HG03060 (cell line): Measurements from ENCODE around the gene CIDEC.

Experiments
- ATAC-seq: cut with Tn5 transposase; IDR thresholded peaks from one replicate; pipeline ENCODE4 v1.9.1; 2021; ENCODE audit warnings: low read depth, moderate number of reproducible peaks; ENCODE audit not compliant: unreplicated experiment

Gene CIDEC

GRCh38 chr3:9879830-9880549, at the start of gene CIDEC:
Gene CIDEC (minus strand): TSS chr3:9880253. CDS start chr3:9878486, 1,767 bp downstream.
- ATAC-seq = no peak

- ATAC-seq = no peak
Observed at GRCh38 chr3:9928158-9928557, 48.1 kb upstream of the CIDEC start.

GRCh38 chr3:9918261-9919038, 38.4 kb upstream of the CIDEC start:
- no peak for ATAC-seq

- ATAC-seq = no peak
Observed at GRCh38 chr3:9917820-9918219, 37.8 kb upstream of the CIDEC start.

- no peak for ATAC-seq
Observed at GRCh38 chr3:9916734-9917680, 37.0 kb upstream of the CIDEC start, which contains the start of gene IL17RC. Gene IL17RC (plus strand): TSS chr3:9917098. CDS start chr3:9917316, 218 bp downstream.

- no peak for ATAC-seq
Observed at GRCh38 chr3:9916346-9916733, 36.3 kb upstream of the CIDEC start.

GRCh38 chr3:9915254-9916141, 35.4 kb upstream of the CIDEC start:
- ATAC-seq = no peak

GRCh38 chr3:9914559-9915253, 34.7 kb upstream of the CIDEC start:
- no peak for ATAC-seq

- no peak for ATAC-seq
Observed at GRCh38 chr3:9914011-9914410, 34.0 kb upstream of the CIDEC start.

- ATAC-seq = no peak
Observed at GRCh38 chr3:9913601-9914000, 33.5 kb upstream of the CIDEC start.

- ATAC-seq = no peak
Observed at GRCh38 chr3:9912294-9912935, 32.4 kb upstream of the CIDEC start.

- no peak for ATAC-seq
Observed at GRCh38 chr3:9911863-9912262, 31.8 kb upstream of the CIDEC start.

GRCh38 chr3:9909221-9910013, 29.4 kb upstream of the CIDEC start:
- no peak for ATAC-seq

- no peak for ATAC-seq
Observed at GRCh38 chr3:9908286-9908685, 28.2 kb upstream of the CIDEC start.

- ATAC-seq = no peak
Observed at GRCh38 chr3:9906480-9906879, 26.4 kb upstream of the CIDEC start.

- no peak for ATAC-seq
Observed at GRCh38 chr3:9903904-9904303, 23.9 kb upstream of the CIDEC start.

- ATAC-seq = no peak
Observed at GRCh38 chr3:9903238-9903624, 23.2 kb upstream of the CIDEC start.
